GM18907 (cell line): Measurements from ENCODE around the gene AGBL2.
"Not testable (repeated sequence)": the region's sequence is repeated elsewhere in the genome, so short reads cannot be mapped to it uniquely, and the experiment has no call there.

Experiments
- ATAC-seq: cut with Tn5 transposase; IDR thresholded peaks from one replicate; pipeline ENCODE4 v1.9.1; 2021; ENCODE audit warnings: mild to moderate bottlenecking, moderate library complexity; ENCODE audit not compliant: unreplicated experiment

The AGBL2 gene

GRCh38 chr11:47689480-47689879 is 25.7 kb downstream of the AGBL2 start:
- no peak for ATAC-seq

- no peak for ATAC-seq
These were observed 26.2 kb downstream of the AGBL2 start for GRCh38 chr11:47688991-47689390.

GRCh38 chr11:47688111-47688510 is 27.1 kb downstream of the AGBL2 start:
- ATAC-seq = no peak

- not testable (repeated sequence) for ATAC-seq
These were observed 28.5 kb downstream of the AGBL2 start for GRCh38 chr11:47686704-47687103.

- ATAC-seq = no peak
These were observed 29.0 kb downstream of the AGBL2 start for GRCh38 chr11:47686151-47686550.

GRCh38 chr11:47675851-47676250 is 39.3 kb downstream of the AGBL2 start:
- no peak for ATAC-seq

GRCh38 chr11:47672283-47672730 is 42.9 kb downstream of the AGBL2 start:
- ATAC-seq = no peak

- ATAC-seq = no peak
These were observed 45.3 kb downstream of the AGBL2 start for GRCh38 chr11:47669856-47670255.

- ATAC-seq = no peak
These were observed 46.5 kb downstream of the AGBL2 start for GRCh38 chr11:47668665-47669064.

- no peak for ATAC-seq
These were observed 47.6 kb downstream of the AGBL2 start for GRCh38 chr11:47667555-47667954.

GRCh38 chr11:47667135-47667534 is 48.0 kb downstream of the AGBL2 start:
- no peak for ATAC-seq

GRCh38 chr11:47664936-47665335 is 50.2 kb downstream of the AGBL2 start:
- not testable (repeated sequence) for ATAC-seq

- ATAC-seq = no peak
These were observed 53.9 kb downstream of the AGBL2 start for GRCh38 chr11:47661245-47661644.

- no peak for ATAC-seq
These were observed 55.9 kb downstream of the AGBL2 start for GRCh38 chr11:47659276-47659675.

GRCh38 chr11:47656260-47656885 is 58.8 kb downstream of the AGBL2 start:
- no peak for ATAC-seq

- ATAC-seq = no peak
These were observed 63.2 kb downstream of the AGBL2 start for GRCh38 chr11:47651818-47652469.

GRCh38 chr11:47649276-47649675 is 65.9 kb downstream of the AGBL2 start:
- no peak for ATAC-seq

GRCh38 chr11:47646019-47646418 is 69.2 kb downstream of the AGBL2 start:
- no peak for ATAC-seq

- no peak for ATAC-seq
These were observed 69.7 kb downstream of the AGBL2 start for GRCh38 chr11:47645500-47645899.

GRCh38 chr11:47642099-47642855 is 72.9 kb downstream of the AGBL2 start, which contains the start of gene MTCH2:
MTCH2 (minus strand) TSS chr11:47642559; CDS start chr11:47642465, 94 bp downstream.
- ATAC-seq = peak; percentile 94

- ATAC-seq = no peak
These were observed 73.5 kb downstream of the AGBL2 start for GRCh38 chr11:47641600-47642098.

- not testable (repeated sequence) for ATAC-seq
These were observed 74.7 kb downstream of the AGBL2 start for GRCh38 chr11:47640506-47640905.
